H1 (cell line): ENCODE measurements around the gene LYZL4. TPM values are rescaled to one million over a fixed set of nuclear protein-coding genes. Genes with fewer than 3 reads are reported as not detected.

ENCODE experiments used
- CHD1 ChIP-seq: IDR thresholded peaks from 2 replicates; pipeline ENCODE4 v1.6.1; 2012; ENCODE audit warnings: low read depth, low read length, improper control_type of control experiment
- SP2 ChIP-seq: IDR thresholded peaks from 2 replicates; pipeline ENCODE4 v1.6.1; 2012; ENCODE audit warnings: mild to moderate bottlenecking, low read length, inconsistent platforms
- polyA plus RNA-seq, 7 experiments: library from polyadenylated mRNA; depleted of rRNA in 3 of 7; stranded (reverse) in 5 of 7; unstranded in 2 of 7; fragments of >200 nt in 5 of 7; fragments of 200-250 nt in 2 of 7; gene quantifications; 1 replicate in 5 of 7; 2 replicates in 1 of 7; 4 replicates in 1 of 7; pipeline versions ENCODE4 v1.2.1 to v1.2.3, GENCODE V29; 2011 to 2013; ENCODE audit warnings: missing spikeins in 2 of 7, mixed read lengths in 2 of 7
- total RNA-seq: library from RNA; stranded (reverse); fragmentation: NEBNext Ultra II Directional; extraction: Animal tissue kit (Norgen Biotek cat#: 25700); gene quantifications from 2 replicates; pipeline ENCODE4 v1.2.1, GENCODE V29; 2021

The LYZL4 gene
- total and polyA plus RNA-seq, 2 of the 8 experiments (the other 6 are each of a cell fraction or from before 2014, with no cell fraction given) = not detected

DNA sequence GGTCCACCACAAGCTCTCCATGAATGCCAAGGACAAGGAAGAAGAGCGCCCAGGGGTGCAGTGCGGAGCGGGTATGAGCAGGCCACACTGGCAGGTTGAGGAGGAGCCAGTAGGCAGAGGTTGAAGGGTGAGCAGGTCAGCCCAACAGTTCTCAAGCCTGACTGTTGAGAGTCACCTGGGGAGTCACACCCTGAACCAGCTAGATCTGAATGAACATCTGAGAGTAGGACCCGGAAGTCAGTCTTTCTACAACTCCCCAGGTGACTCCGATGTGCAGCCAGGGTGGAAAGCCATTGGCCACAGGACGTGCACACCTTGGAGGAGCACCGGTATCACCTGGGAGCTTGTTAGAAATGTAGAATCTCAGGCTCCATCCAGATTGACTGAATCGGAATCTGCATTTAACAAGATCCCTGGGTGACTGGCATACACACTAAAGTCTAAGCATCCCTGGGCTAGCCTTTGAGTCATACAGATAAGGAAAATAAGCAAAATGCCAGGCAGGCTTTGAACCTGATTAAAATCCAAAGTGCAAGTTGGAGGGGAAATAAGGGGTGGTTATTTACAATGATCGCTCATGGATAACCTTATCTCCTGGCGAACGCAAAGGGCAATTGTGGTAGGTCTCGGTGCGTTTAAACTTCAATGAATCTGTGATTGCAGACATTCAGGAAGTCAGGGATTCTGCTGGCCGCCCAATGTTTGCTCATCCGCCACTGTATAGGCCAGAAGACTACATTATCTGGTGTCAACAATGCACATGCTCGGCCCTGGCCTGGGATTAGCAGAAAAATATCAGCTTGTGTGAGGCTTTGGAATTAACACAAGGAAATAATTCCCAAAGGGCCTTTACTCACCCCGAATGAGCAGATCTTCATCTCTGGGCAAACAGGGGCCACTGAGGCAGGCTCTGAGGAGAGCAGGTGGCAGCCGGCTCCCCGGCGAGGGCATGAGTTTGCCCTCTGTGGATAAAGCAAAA lies 11.7 kb upstream of the LYZL4 start (continued):
- TF ChIP-seq SP2 (no peak), CHD1 (no peak)
